Stimulated activated CD8-positive, alpha-beta memory T cell treated with anti-CD3 and anti-CD28 coated beads, Interleukin-15, amount 100 ng/mL, for 48 hours (primary cell): Measurements from ENCODE around the gene SPAAR.
"Not testable (repeated sequence)": the region's sequence is repeated elsewhere in the genome, so short reads cannot be mapped to it uniquely, and the experiment has no call there.

ENCODE experiments used
- DNase-seq, 2 donors: peaks; one replicate each; pipeline ENCODE4 v3.0.0-alpha.2; 2020; ENCODE audit warnings: low read depth in 2 of 2

Gene SPAAR

GRCh38 chr9:35923598-35923926, 14.3 kb downstream of the SPAAR start:
- no peak for DNase-seq

GRCh38 chr9:35923927-35924763, 14.9 kb downstream of the SPAAR start:
- DNase-seq = peak in 1 of 2 donors; percentile 22

- no peak for DNase-seq
These were observed 19.5 kb downstream of the SPAAR start for GRCh38 chr9:35928591-35929452.

GRCh38 chr9:35929453-35929718, 20.1 kb downstream of the SPAAR start:
- no peak for DNase-seq

GRCh38 chr9:35930521-35930920, 21.2 kb downstream of the SPAAR start:
- no peak for DNase-seq

- no peak for DNase-seq
These were observed 21.7 kb downstream of the SPAAR start for GRCh38 chr9:35930989-35931388.

- DNase-seq = no peak
These were observed 23.4 kb downstream of the SPAAR start for GRCh38 chr9:35932735-35933134.

GRCh38 chr9:35933550-35934067, 24.3 kb downstream of the SPAAR start:
- DNase-seq = no peak

- DNase-seq = not testable (repeated sequence)
These were observed 24.8 kb downstream of the SPAAR start for GRCh38 chr9:35934069-35934468.

- no peak for DNase-seq
These were observed 26.0 kb downstream of the SPAAR start for GRCh38 chr9:35935261-35935660.

- DNase-seq = no peak
These were observed 26.6 kb downstream of the SPAAR start for GRCh38 chr9:35935755-35936509.

GRCh38 chr9:35937227-35937626, 27.9 kb downstream of the SPAAR start:
- no peak for DNase-seq

GRCh38 chr9:35938474-35939356, 29.4 kb downstream of the SPAAR start:
- no peak for DNase-seq

- DNase-seq = no peak
These were observed 30.5 kb downstream of the SPAAR start for GRCh38 chr9:35939679-35940250.

GRCh38 chr9:35940458-35941407, 31.4 kb downstream of the SPAAR start:
- no peak for DNase-seq

- no peak for DNase-seq
These were observed 33.0 kb downstream of the SPAAR start for GRCh38 chr9:35942286-35942685.

- DNase-seq = no peak
These were observed 34.9 kb downstream of the SPAAR start for GRCh38 chr9:35944173-35944572.

GRCh38 chr9:35944841-35945240, 35.6 kb downstream of the SPAAR start:
- DNase-seq = no peak

- DNase-seq = peak in 1 of 2 donors; percentile 36
These were observed 36.2 kb downstream of the SPAAR start for GRCh38 chr9:35945341-35946018.
